ENCODE results near the gene FAM81A. TPM values are rescaled to one million over a fixed set of nuclear protein-coding genes. Genes with fewer than 3 reads are reported as not detected.
A peak's percentile ranks its signal among the peaks of the same experiment; 100 is the strongest.

Gene FAM81A
- total RNA-seq = 1 to 10 TPM in 2 of 4 donors, not detected in 2; 1.6 to 2.8 TPM

GRCh38 chr15:59437817-59438624, at the start of gene FAM81A:
TSS of gene FAM81A (plus strand) at chr15:59438186. CDS start at chr15:59458627, 20,441 bp downstream.
- intact Hi-C loops (cut with DNase I) = no loop called here
- H3K27me3 ChIP-seq = peaks cover 0 to 43% (median 0%) of the 10 kb centered on the region in 4 donors
- peak within 1 kb of the TSS in 3 of 4 donors; percentile 4 to 29 (median 21) for H3K27ac ChIP-seq
- no peak for DNase-seq
- no peaks in the 10 kb centered on the region for H3K36me3 ChIP-seq
- H3K9me3 ChIP-seq = no peaks in the 10 kb centered on the region
- TF ChIP-seq CTCF (IDR thresholded peaks at IDR 0.05) = no peak
- TF ChIP-seq POLR2A (IDR thresholded peaks at IDR 0.05) = no peak
- WGBS, 2 donors = 2 to 7% methylated on average over 6 to 14 of the region's 96 CpGs
- H3K4me1 ChIP-seq = peaks cover 12 to 22% (median 13%) of the 10 kb centered on the region in 3 donors
- H3K4me3 ChIP-seq = peak within 1 kb of the TSS; percentile 39 to 71 (median 49)

GRCh38 chr15:59388670-59389069, 49.3 kb upstream of the FAM81A start:
- DNase-seq = no peak
- WGBS, 2 donors = 51 to 58% methylated on average over 3 of the region's 3 CpGs
- Histone ChIP-seq H3K9me3 (no peaks in the 10 kb centered on the region), H3K4me3 (no peak overlapping the region), H3K4me1 (peaks cover 0 to 15% (median 4%) of the 10 kb centered on the region in 3 donors), H3K27me3 (no peaks in the 10 kb centered on the region), H3K27ac (no peak overlapping the region), H3K36me3 (no peaks in the 10 kb centered on the region)
- TF ChIP-seq CTCF (IDR thresholded peaks at IDR 0.05) (no peak), POLR2A (IDR thresholded peaks at IDR 0.05) (no peak)
- intact Hi-C loops (cut with DNase I) = no loop called here

- Histone ChIP-seq H3K27me3 (no peaks in the 10 kb centered on the region), H3K4me1 (peaks cover 0 to 15% (median 4%) of the 10 kb centered on the region in 3 donors), H3K4me3 (no peak overlapping the region), H3K27ac (no peak overlapping the region), H3K9me3 (no peaks in the 10 kb centered on the region), H3K36me3 (no peaks in the 10 kb centered on the region)
- intact Hi-C loops (cut with DNase I) = no loop called here
- TF ChIP-seq POLR2A (IDR thresholded peaks at IDR 0.05) (no peak), CTCF (IDR thresholded peaks at IDR 0.05) (no peak)
- no peak for DNase-seq
- WGBS, 2 donors = 70 to 85% methylated on average over 4 to 5 of the region's 5 CpGs
Measured at GRCh38 chr15:59392299-59392698, 45.7 kb upstream of the FAM81A start.

GRCh38 chr15:59394166-59394661, 43.8 kb upstream of the FAM81A start:
- H3K36me3 ChIP-seq = no peaks in the 10 kb centered on the region
- 76 to 81% methylated on average over 9 of the region's 9 CpGs for WGBS, 2 donors
- H3K4me3 ChIP-seq = no peak overlapping the region
- no peak overlapping the region for H3K27ac ChIP-seq
- no peaks in the 10 kb centered on the region for H3K27me3 ChIP-seq
- H3K9me3 ChIP-seq = no peaks in the 10 kb centered on the region
- no peak for TF ChIP-seq POLR2A (IDR thresholded peaks at IDR 0.05)
- no peak for TF ChIP-seq CTCF (IDR thresholded peaks at IDR 0.05)
- H3K4me1 ChIP-seq = no peaks in the 10 kb centered on the region
- intact Hi-C loops (cut with DNase I) = no loop called here
- DNase-seq = no peak

- DNase-seq = no peak
- no peaks in the 10 kb centered on the region for H3K36me3 ChIP-seq
- H3K27ac ChIP-seq = no peak overlapping the region
- peaks cover 0 to 11% (median 0%) of the 10 kb centered on the region in 3 donors for H3K4me1 ChIP-seq
- intact Hi-C loops (cut with DNase I) = no loop called here
- TF ChIP-seq POLR2A (IDR thresholded peaks at IDR 0.05) (no peak), CTCF (IDR thresholded peaks at IDR 0.05) (no peak)
- no peaks in the 10 kb centered on the region for H3K9me3 ChIP-seq
- no peak overlapping the region for H3K4me3 ChIP-seq
- H3K27me3 ChIP-seq = no peaks in the 10 kb centered on the region
- WGBS, 2 donors = 30 to 44% methylated on average over 3 of the region's 3 CpGs
Measured at GRCh38 chr15:59396211-59396610, 41.8 kb upstream of the FAM81A start.
